A549 (cell line): ENCODE data around the gene ARHGAP26. TPM values are rescaled to one million over a fixed set of nuclear protein-coding genes. Genes with fewer than 3 reads are reported as not detected.

Experiments used
- ATAC-seq, 2 experiments: fragments of 200-7000 bp in 1 of 2; fragments of >200 bp in 1 of 2; cut with Nextera tagmentation in 1 of 2; cut with Tn5 transposase in 1 of 2; 3 replicates each; pipeline versions ENCODE4 v1.8.0 to v1.9.1; 2018 to 2020; ENCODE audit warnings: mild to moderate bottlenecking in 1 of 2, moderate library complexity in 1 of 2
- CTCF ChIA-PET: fragments of 300-600 bp; sonication (Branson Sonifier 250); formaldehyde crosslinking; extraction: SDS; loops from one replicate; lab custom pipeline; 2021; ENCODE audit warnings: antibody characterized with exemption, inconsistent platforms; lab: Yijun Ruan, JAX
- POLR2A ChIA-PET: fragments of 350-600 bp; formaldehyde crosslinking; extraction: SDS; loops from one replicate; lab custom pipeline; 2021; ENCODE audit warnings: antibody characterized with exemption, inconsistent platforms; lab: Yijun Ruan, JAX
- DNase-seq, 2 experiments: peaks; one replicate each; pipeline versions ENCODE4 v3.0.0 to v3.0.0-alpha.2; 2011 to 2016; ENCODE audit warnings: low read depth in 1 of 2, low spot score in 1 of 2
- FAIRE-seq: peaks from 2 replicates; lab custom pipeline; 2011; peaks lifted over from hg19 to GRCh38; lab: Jason Lieb, UNC
- H3K27ac ChIP-seq, 2 experiments: fragments of >200 bp; sonication (Bioruptor Twin); formaldehyde crosslinking; 3 replicates each; pipeline ENCODE4 v1.5.1; 2016 to 2017
- H3K4me1 ChIP-seq: fragments of >200 bp; sonication (Bioruptor Twin); formaldehyde crosslinking; 3 replicates; pipeline ENCODE4 v1.6.1; 2016
- H3K4me2 ChIP-seq: fragments of >200 bp; sonication (Bioruptor Twin); formaldehyde crosslinking; 3 replicates; pipeline ENCODE4 v1.6.1; 2016
- H3K4me3 ChIP-seq: fragments of >200 bp; sonication (Bioruptor Twin); formaldehyde crosslinking; 3 replicates; pipeline ENCODE4 v1.5.1; 2016
- H3K9me3 ChIP-seq: fragments of >200 bp; sonication (Bioruptor Twin); formaldehyde crosslinking; 3 replicates; pipeline ENCODE4 v1.6.1; 2016
- BHLHE40 ChIP-seq: IDR thresholded peaks from 2 replicates; pipeline ENCODE4 v1.6.1; 2012; ENCODE audit warnings: low read depth, low read length, inconsistent platforms
- CBX2 ChIP-seq: fragments of 200-600 bp; sonication (generic); IDR thresholded peaks from 2 replicates; pipeline ENCODE4 v1.6.1; 2016; ENCODE audit warnings: low read depth, mild to moderate bottlenecking, borderline replicate concordance
- CEBPB ChIP-seq, 2 experiments: fragments of >200 bp in 1 of 2; sonication (Bioruptor Twin) in 1 of 2; formaldehyde crosslinking in 1 of 2; IDR thresholded peaks; 2 replicates each; pipeline ENCODE4 v1.6.1; 2012 to 2016
- CHD2 ChIP-seq: fragments of 150-350 bp; IDR thresholded peaks from 2 replicates; pipeline ENCODE4 v1.6.1; 2014; ENCODE audit warnings: low read length; ENCODE audit not compliant: partially characterized antibody
- E2F6 ChIP-seq: IDR thresholded peaks from 2 replicates; pipeline ENCODE4 v1.6.1; 2012; ENCODE audit warnings: low read depth, borderline replicate concordance
- EHF ChIP-seq: fragments of 250-450 bp; sonication (Bioruptor Pico); IDR thresholded peaks from 2 replicates; pipeline ENCODE4 v1.5.0; 2020; ENCODE audit warnings: mild to moderate bottlenecking
- ELK1 ChIP-seq: fragments of 150-350 bp; IDR thresholded peaks from 2 replicates; pipeline ENCODE4 v1.6.1; 2014; ENCODE audit warnings: low read depth, mild to moderate bottlenecking, low read length
- ESRRA ChIP-seq: fragments of 150-350 bp; IDR thresholded peaks from 2 replicates; pipeline ENCODE4 v1.6.1; 2014; ENCODE audit warnings: mild to moderate bottlenecking, low read length, borderline replicate concordance
- HOXB13 ChIP-seq: fragments of 250-450 bp; sonication (Bioruptor Pico); IDR thresholded peaks from 2 replicates; pipeline ENCODE4 v1.5.0; 2020; ENCODE audit warnings: low read depth, mild to moderate bottlenecking, moderate library complexity
- HOXB5 ChIP-seq: fragments of 250-450 bp; sonication (Bioruptor Pico); IDR thresholded peaks from 2 replicates; pipeline ENCODE4 v1.5.0; 2020; ENCODE audit warnings: mild to moderate bottlenecking, moderate library complexity
- JUN ChIP-seq, 2 experiments: fragments of >200 bp; sonication (Bioruptor Twin); formaldehyde crosslinking; IDR thresholded peaks; 2 replicates in 1 of 2; 3 replicates in 1 of 2; pipeline ENCODE4 v1.6.1; 2016 to 2017
- JUNB ChIP-seq: fragments of >200 bp; sonication (Bioruptor Twin); formaldehyde crosslinking; IDR thresholded peaks from 2 replicates; pipeline ENCODE4 v1.6.1; 2016
- KDM1A ChIP-seq: fragments of 200-600 bp; sonication (generic); IDR thresholded peaks from 2 replicates; pipeline ENCODE4 v1.6.1; 2016; ENCODE audit warnings: low read depth, mild to moderate bottlenecking
- KDM5A ChIP-seq: fragments of 200-600 bp; sonication (generic); IDR thresholded peaks from 2 replicates; pipeline ENCODE4 v1.6.1; 2016; ENCODE audit warnings: antibody characterized with exemption, mild to moderate bottlenecking
- MAFK ChIP-seq: fragments of 450-650 bp; IDR thresholded peaks from 2 replicates; pipeline ENCODE4 v1.6.1; 2014; ENCODE audit not compliant: partially characterized antibody
- MAZ ChIP-seq: fragments of 150-350 bp; IDR thresholded peaks from 2 replicates; pipeline ENCODE4 v1.6.1; 2014; ENCODE audit warnings: antibody characterized with exemption, low read depth, low read length, borderline replicate concordance
- MYC ChIP-seq: IDR thresholded peaks from 2 replicates; pipeline ENCODE4 v1.6.1; 2012; ENCODE audit warnings: mild to moderate bottlenecking, inconsistent platforms, low read length, improper control_type of control experiment, borderline replicate concordance
- NPAS2 ChIP-seq: fragments of 250-450 bp; sonication (Bioruptor Pico); IDR thresholded peaks from 2 replicates; pipeline ENCODE4 v1.8.0; 2022; ENCODE audit warnings: mild to moderate bottlenecking, moderate library complexity, borderline replicate concordance
- NR3C1 ChIP-seq: fragments of >200 bp; sonication (Bioruptor Twin); formaldehyde crosslinking; IDR thresholded peaks from 3 replicates; pipeline ENCODE4 v1.6.1; 2017
- PBX3 ChIP-seq: IDR thresholded peaks from 2 replicates; pipeline ENCODE4 v1.6.1; 2012
- POLR2A ChIP-seq: IDR thresholded peaks from 2 replicates; pipeline ENCODE4 v1.6.1; 2012; ENCODE audit warnings: mild to moderate bottlenecking, low read length
- POLR2AphosphoS2 ChIP-seq: conservative IDR thresholded peaks from 2 replicates; pipeline ENCODE4 v1.6.1; 2012; ENCODE audit warnings: low read length, improper control_type of control experiment, inconsistent platforms
- RAD21 ChIP-seq, 2 experiments: fragments of >200 bp in 1 of 2; sonication (Bioruptor Twin) in 1 of 2; formaldehyde crosslinking in 1 of 2; IDR thresholded peaks in 1 of 2; conservative IDR thresholded peaks in 1 of 2; 2 replicates in 1 of 2; 3 replicates in 1 of 2; pipeline ENCODE4 v1.6.1; 2012 to 2018; ENCODE audit warnings: inconsistent platforms in 1 of 2
- RARB ChIP-seq: fragments of 250-450 bp; sonication (Bioruptor Pico); IDR thresholded peaks from 2 replicates; pipeline ENCODE4 v1.8.0; 2021; ENCODE audit warnings: mild to moderate bottlenecking, moderate library complexity
- RFX5 ChIP-seq: fragments of 450-650 bp; IDR thresholded peaks from 2 replicates; pipeline ENCODE4 v1.7.1; 2014; ENCODE audit warnings: antibody characterized with exemption, mild to moderate bottlenecking, moderate library complexity
- SMC3 ChIP-seq: fragments of >200 bp; sonication (Bioruptor Twin); formaldehyde crosslinking; IDR thresholded peaks from 3 replicates; pipeline ENCODE4 v1.6.1; 2018; ENCODE audit warnings: inconsistent platforms
- TP53 ChIP-seq: fragments of 250-450 bp; sonication (Bioruptor Pico); IDR thresholded peaks from 2 replicates; pipeline ENCODE4 v1.5.0; 2021; ENCODE audit warnings: mild to moderate bottlenecking, moderate library complexity
- ZC3H11A ChIP-seq: fragments of 450-650 bp; IDR thresholded peaks from 2 replicates; pipeline ENCODE4 v1.6.1; 2014; ENCODE audit warnings: antibody characterized with exemption, mild to moderate bottlenecking
- ZNF302 ChIP-seq: fragments of 250-450 bp; sonication (Bioruptor Pico); IDR thresholded peaks from 2 replicates; pipeline ENCODE4 v1.9.0; 2021; ENCODE audit warnings: inconsistent platforms, mild to moderate bottlenecking, moderate library complexity
- WGBS: methylation state at CpG from one replicate; pipeline ENCODE4 v1.1.6; 2017; ENCODE audit errors: missing lambda C conversion rate; 5-methylcytosine and 5-hydroxymethylcytosine counted together
- polyA plus RNA-seq, 4 experiments: library from polyadenylated mRNA; depleted of rRNA in 3 of 4; stranded (reverse); fragments of >200 nt; fragmentation: RNase III in 1 of 4; extraction: RNeasy Plus Mini Kit Qiagen cat#74134 plus additional on column Dnase treatment in 1 of 4; gene quantifications; 2 replicates in 3 of 4; 3 replicates in 1 of 4; pipeline ENCODE4 v1.2.3, GENCODE V29; 2011 to 2017
- TF ChIP-seq, protein P1 (sequence below): fragments of 450-650 bp; IDR thresholded peaks from 2 replicates; pipeline ENCODE4 v1.6.1; 2014; ENCODE audit warnings: antibody characterized with exemption
- TF ChIP-seq, protein P2 (sequence below): IDR thresholded peaks from 2 replicates; pipeline ENCODE4 v1.6.1; 2012
- TF ChIP-seq, protein P3 (sequence below): fragments of 250-450 bp; sonication (Bioruptor Pico); IDR thresholded peaks from 2 replicates; pipeline ENCODE4 v1.5.0; 2021; ENCODE audit warnings: mild to moderate bottlenecking, moderate library complexity, borderline replicate concordance

Gene ARHGAP26
- polyA plus RNA-seq, 2 of the 4 experiments (the other 2 are of a cell fraction), result 6.6 to 19.1 TPM

DNA sequence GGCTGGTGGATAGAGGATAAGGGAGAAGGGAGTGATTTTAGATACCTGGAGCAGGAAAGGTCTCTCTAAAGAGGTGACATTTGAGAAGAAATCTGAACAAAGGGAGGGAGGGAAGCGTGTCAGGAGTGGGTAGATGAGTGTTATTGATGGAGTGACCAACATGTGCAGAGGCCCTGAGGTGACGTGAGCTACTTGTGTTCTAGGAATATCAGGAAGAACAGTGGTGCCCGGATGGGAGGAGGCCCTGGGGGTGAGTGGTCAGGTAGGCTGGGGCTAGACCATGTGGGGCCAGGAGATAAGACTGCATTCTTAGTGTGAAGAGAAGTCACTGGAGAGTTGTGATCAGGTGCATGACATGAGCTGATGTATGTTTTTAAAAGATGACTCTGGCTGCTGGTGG lies 256.2 kb downstream of the ARHGAP26 start:
- DNase-seq (no peak), FAIRE-seq (no peak), ATAC-seq (no peak)
- ChIA-PET POLR2A (no interaction called here), CTCF (interaction anchor here (1.6 kb wide), 1 partner anchor 23 kb away, joined by 5 read pairs; no protein-coding TSS in a partner anchor)
- no peaks in the 10 kb centered on the region for H3K9me3 ChIP-seq
- no peak for TF ChIP-seq RAD21 (conservative IDR thresholded peaks at IDR 0.05 in 1 of 2, IDR thresholded peaks at IDR 0.05 in 1 of 2)
- TF ChIP-seq HOXB5 (CRISPR knock-in tag), result no peak
- TF ChIP-seq CHD2, result no peak
- no peak for TF ChIP-seq MYC
- no peak for TF ChIP-seq NPAS2 (CRISPR knock-in tag)
- no peak for TF ChIP-seq JUNB
- no peak for TF ChIP-seq ELK1
- no peak for TF ChIP-seq PBX3
- no peak for TF ChIP-seq KDM5A
- TF ChIP-seq KDM1A, result no peak
- TF ChIP-seq TP53 (CRISPR knock-in tag), result no peak
- TF ChIP-seq NR3C1, result no peak
- TF ChIP-seq EHF (CRISPR knock-in tag), result no peak
- no peak for TF ChIP-seq MAZ
- no peak for TF ChIP-seq POLR2AphosphoS2
- TF ChIP-seq HOXB13 (CRISPR knock-in tag), result no peak
- no peak overlapping the region for H3K27ac ChIP-seq
- H3K4me2 ChIP-seq, result no peak overlapping the region
- 91% methylated on average over 3 of the region's 3 CpGs for WGBS
- no peaks in the 10 kb centered on the region for H3K4me1 ChIP-seq
- no peak overlapping the region for H3K4me3 ChIP-seq

DNA sequence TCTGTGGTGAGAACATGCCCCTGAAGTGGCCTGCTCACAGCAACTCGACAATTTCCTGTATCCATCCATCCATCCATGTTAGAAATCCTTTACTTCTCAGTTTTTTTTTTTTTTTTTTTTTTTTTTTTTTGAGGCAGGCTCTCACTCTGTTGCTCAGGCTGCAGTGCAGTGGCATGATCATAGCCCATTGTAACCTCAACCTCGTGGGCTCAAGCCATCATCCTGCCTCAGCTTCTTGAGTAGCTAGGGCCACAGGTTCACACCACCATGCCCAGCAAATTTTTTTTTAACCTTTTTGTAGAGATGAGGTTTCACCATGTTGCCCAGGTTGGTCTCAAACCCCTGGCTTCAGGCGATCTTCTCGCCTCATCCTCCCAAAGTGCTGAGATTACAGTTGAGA lies 259.1 kb downstream of the ARHGAP26 start:
- ATAC-seq, result no peak
- ChIA-PET CTCF (interaction anchor here (0.6 to 1.5 kb wide), 3 partner anchors 10 to 75 kb away, joined by 3 to 5 read pairs (median 4); no protein-coding TSS in a partner anchor), POLR2A (no interaction called here)
- no peak overlapping the region for H3K4me3 ChIP-seq
- no peak for FAIRE-seq
- 73% methylated on average over 4 of the region's 4 CpGs for WGBS
- no peaks in the 10 kb centered on the region; the same call in 2 of the 3 replicates for H3K9me3 ChIP-seq
- TF ChIP-seq, protein P1, sequence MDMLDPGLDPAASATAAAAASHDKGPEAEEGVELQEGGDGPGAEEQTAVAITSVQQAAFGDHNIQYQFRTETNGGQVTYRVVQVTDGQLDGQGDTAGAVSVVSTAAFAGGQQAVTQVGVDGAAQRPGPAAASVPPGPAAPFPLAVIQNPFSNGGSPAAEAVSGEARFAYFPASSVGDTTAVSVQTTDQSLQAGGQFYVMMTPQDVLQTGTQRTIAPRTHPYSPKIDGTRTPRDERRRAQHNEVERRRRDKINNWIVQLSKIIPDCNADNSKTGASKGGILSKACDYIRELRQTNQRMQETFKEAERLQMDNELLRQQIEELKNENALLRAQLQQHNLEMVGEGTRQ, result no peak
- TF ChIP-seq, protein P2, sequence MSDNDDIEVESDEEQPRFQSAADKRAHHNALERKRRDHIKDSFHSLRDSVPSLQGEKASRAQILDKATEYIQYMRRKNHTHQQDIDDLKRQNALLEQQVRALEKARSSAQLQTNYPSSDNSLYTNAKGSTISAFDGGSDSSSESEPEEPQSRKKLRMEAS, result no peak
- TF ChIP-seq E2F6 (no peak), BHLHE40 (no peak), CEBPB (IDR thresholded peaks at IDR 0.05) (no peak)
- no peak for DNase-seq
- H3K4me1 ChIP-seq, result 0 out of 3 replicates have a peak, but pooled peaks cover 2% of the 10 kb centered on the region
- no peak overlapping the region for H3K27ac ChIP-seq
- no peak overlapping the region for H3K4me2 ChIP-seq

GRCh38 chr5:143030349-143030748 lies 260.2 kb downstream of the ARHGAP26 start:
- POLR2A ChIA-PET, result no interaction called here
- Histone ChIP-seq H3K4me3 (no peak overlapping the region), H3K4me1 (0 out of 3 replicates have a peak, but pooled peaks cover 2% of the 10 kb centered on the region), H3K9me3 (no peaks in the 10 kb centered on the region; the same call in 2 of the 3 replicates), H3K27ac (no peak overlapping the region), H3K4me2 (no peak overlapping the region)
- CTCF ChIA-PET, result interaction anchor here (0.7 to 1.5 kb wide), 4 partner anchors 9 to 76 kb away, joined by 3 to 5 read pairs (median 3); no protein-coding TSS in a partner anchor
- FAIRE-seq (no peak), ATAC-seq (no peak), DNase-seq (no peak)
- 94% methylated on average over 2 of the region's 2 CpGs for WGBS
- TF ChIP-seq ESRRA (no peak), MAFK (no peak), CBX2 (no peak), RFX5 (no peak), MAZ (no peak), JUN (IDR thresholded peaks at IDR 0.05) (no peak), RARB (CRISPR knock-in tag) (no peak), ZC3H11A (no peak), TP53 (CRISPR knock-in tag) (no peak), ZNF302 (CRISPR knock-in tag) (no peak), POLR2A (no peak), BHLHE40 (no peak), SMC3 (no peak)
- TF ChIP-seq, protein P3, sequence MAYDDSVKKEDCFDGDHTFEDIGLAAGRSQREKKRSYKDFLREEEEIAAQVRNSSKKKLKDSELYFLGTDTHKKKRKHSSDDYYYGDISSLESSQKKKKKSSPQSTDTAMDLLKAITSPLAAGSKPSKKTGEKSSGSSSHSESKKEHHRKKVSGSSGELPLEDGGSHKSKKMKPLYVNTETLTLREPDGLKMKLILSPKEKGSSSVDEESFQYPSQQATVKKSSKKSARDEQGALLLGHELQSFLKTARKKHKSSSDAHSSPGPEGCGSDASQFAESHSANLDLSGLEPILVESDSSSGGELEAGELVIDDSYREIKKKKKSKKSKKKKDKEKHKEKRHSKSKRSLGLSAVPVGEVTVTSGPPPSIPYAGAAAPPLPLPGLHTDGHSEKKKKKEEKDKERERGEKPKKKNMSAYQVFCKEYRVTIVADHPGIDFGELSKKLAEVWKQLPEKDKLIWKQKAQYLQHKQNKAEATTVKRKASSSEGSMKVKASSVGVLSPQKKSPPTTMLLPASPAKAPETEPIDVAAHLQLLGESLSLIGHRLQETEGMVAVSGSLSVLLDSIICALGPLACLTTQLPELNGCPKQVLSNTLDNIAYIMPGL (CRISPR knock-in tag), result no peak
